GM13977 (cell line): ENCODE data around the gene SLF1.

ENCODE experiments used
- DNase-seq: peaks from one replicate; pipeline ENCODE4 v3.0.0; 2012; ENCODE audit warnings: low spot score
- CTCF ChIP-seq: IDR thresholded peaks from 2 replicates; pipeline ENCODE4 v1.5.1; 2012; ENCODE audit warnings: mild to moderate bottlenecking, control low read depth; ENCODE audit not compliant: insufficient read depth; ENCODE audit errors: extremely low read depth, missing control alignments
- in situ Hi-C: fragments of 300-500 bp; cut with MboI; formaldehyde crosslinking; loops from one replicate; pipeline ENCODE4 v1.12.0; 2022; ENCODE audit warnings: low sequenced_read_pairs, low pct_unique_long_range_greater_than_20kb, mixed read lengths, inconsistent platforms; ENCODE audit not compliant: unreplicated experiment

SLF1 gene

GRCh38 chr5:94623011-94623410 lies 4.5 kb downstream of the SLF1 start:
- in situ Hi-C loops, result no loop called here
- TF ChIP-seq CTCF, result no peak
- no peak for DNase-seq

DNA sequence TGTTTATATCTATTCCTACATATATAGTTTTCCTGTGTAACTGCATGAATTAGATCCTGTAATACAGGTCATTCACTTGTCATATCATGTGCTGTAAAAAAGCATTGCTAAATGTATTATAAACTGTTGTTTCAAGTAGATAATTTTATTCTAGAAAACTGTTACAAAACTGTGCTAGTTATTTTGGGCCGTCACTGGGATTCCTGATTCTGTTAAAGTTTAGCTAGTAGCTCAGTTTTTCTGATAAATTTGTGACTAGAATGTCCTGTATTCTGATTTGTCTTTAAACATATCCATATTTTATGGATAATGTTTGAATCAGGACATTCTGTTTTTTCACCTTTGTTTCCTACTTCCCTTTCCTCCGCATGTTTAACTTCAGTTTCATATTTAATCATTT lies 5.4 kb downstream of the SLF1 start:
- DNase-seq, result no peak
- in situ Hi-C loops, result no loop called here
- TF ChIP-seq CTCF, result no peak

DNA sequence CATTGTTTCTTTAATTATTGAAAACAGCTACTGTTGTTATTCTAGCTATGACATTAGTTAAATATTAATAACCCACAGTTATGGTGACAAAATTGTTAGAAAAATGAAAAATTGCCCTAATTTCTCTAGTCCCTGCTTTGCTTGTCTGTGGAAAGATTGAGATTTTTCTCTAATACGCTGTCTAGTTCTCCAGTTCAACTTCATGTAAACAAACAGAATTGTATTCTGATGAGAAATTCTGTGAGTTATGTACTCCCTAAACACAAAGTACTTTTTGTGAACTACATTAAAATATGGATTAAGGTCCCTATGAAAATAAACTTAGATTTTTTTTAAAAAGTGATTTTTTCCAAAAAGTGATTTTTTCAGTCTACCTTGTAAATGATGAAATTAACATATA lies 8.7 kb downstream of the SLF1 start:
- no peak for DNase-seq
- in situ Hi-C loops, result no loop called here
- no peak for TF ChIP-seq CTCF

DNA sequence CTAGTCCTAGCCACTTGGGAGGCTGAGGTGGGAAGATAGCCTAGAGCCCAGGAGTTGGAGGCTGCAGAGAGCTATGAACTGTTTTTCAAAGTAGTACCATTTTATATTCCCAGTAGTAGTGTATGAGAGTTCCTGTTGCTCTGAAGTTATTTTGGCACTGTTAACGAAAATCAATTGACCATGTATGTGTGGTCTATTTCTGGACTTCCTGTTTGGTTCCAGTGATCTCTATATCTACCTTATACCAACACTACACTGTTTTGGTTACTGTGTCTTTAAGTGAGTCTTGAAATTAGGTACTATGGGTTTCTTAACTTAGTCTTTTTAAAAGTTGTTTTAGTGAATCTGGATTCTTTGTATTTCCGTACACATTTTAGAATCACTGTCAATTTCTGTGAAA lies 13.6 kb downstream of the SLF1 start:
- DNase-seq, result peak; percentile 8
- no peak for TF ChIP-seq CTCF
- in situ Hi-C loops, result no loop called here

DNA sequence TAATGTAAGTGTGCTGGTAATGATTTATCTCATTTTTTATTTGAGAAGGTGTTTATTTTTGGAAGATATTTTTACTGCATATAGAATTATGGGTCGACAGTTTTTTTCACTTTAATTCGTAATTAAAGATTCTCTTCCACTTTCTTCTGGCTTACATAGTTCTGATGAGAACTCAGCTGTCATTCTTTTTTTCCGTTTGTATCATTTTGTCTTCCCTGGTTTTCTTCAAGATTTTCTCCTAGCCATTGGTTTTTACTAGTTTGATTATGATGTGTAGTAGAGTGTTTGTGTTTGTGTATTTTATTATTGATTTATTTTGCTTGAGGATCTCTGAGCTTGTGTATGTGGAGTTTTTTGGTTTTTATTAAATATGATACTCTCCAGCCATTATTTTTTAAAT lies 21.7 kb downstream of the SLF1 start:
- TF ChIP-seq CTCF, result no peak

DNA sequence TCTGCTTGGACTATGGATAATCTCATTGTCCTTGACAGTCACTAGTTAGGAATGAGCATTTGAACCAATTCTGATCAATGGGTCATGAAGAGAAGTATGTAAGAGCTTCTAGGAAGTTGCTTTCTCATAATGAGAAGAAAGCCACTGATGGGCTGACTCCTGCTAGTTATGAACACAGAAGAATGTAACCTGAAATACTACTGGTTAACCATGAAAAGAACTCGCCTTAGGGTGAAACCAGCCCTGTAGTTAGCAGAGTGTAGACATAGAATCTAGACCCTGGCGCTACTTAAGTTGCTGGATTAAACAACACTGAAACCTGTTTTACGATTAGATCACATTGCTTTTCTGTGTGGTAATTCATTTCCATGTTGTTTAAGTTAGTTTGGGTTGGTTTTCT lies 26.6 kb downstream of the SLF1 start:
- DNase-seq, result no peak
- in situ Hi-C loops, result no loop called here
- TF ChIP-seq CTCF, result no peak

More for the DNA sequence above, 21.7 kb downstream of the SLF1 start:
- no peak for DNase-seq
- in situ Hi-C loops, result no loop called here

GRCh38 chr5:94646758-94647157 lies 28.3 kb downstream of the SLF1 start:
- no peak for DNase-seq
- in situ Hi-C loops, result no loop called here
- TF ChIP-seq CTCF, result no peak
